Astrocyte of the cerebellum (primary cell): Measurements from ENCODE around the gene EHD3.

ENCODE experiments used
- DNase-seq: peaks from one replicate; pipeline ENCODE4 v3.0.0-alpha.2; 2011; ENCODE audit warnings: low read depth
- H3K4me3 ChIP-seq: 2 replicates; pipeline ENCODE4 v1.5.1; 2011; ENCODE audit warnings: mild to moderate bottlenecking, low read depth, low read length, moderate library complexity
- in situ Hi-C: cut with HindIII; loops from 2 replicates; pipeline ENCODE4 v1.10.0; 2017; ENCODE audit warnings: low sequenced_read_pairs
- TF ChIP-seq, protein P1 (sequence below): IDR thresholded peaks from 2 replicates; pipeline ENCODE4 v1.5.1; 2012; ENCODE audit warnings: low read length, low read depth, moderate library complexity, mild to moderate bottlenecking; ENCODE audit errors: missing control alignments

Gene EHD3

DNA sequence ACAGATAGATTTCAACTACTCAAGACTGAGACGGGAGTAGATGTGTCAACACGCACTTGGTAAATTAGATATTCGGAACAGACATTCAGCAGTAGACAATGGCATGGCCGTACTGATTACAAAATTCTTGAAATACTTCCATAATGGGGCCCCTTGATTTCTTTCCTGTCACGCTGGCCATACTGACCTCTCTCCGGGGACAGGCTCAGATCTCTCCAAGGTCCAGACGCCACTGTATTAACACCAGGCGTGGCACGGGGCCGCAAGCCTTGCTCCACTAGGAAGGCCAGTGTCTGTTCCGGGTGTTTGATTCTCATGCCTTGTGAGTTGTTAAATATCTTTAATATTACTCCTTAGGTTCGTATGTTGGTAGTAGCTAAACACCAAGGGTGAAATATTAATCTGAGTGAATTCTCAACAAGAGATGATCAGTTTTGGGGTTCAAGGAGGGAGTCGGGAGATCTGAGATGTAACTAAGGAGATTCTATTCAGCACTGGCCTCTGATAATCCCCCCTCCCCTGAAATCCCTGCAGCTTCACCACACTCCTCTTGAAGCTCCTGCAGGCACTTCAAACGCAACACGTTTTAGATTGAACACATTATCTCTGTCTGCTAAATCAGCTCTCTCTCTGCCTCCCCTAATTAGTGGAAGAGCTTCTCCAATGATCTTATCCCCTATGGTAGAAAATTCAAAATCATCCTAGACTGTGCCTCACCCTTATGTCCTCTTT, 2.2 kb upstream of the EHD3 start:
- no peak for DNase-seq
- in situ Hi-C loops: loop anchor here (5.0 kb wide), 1 partner anchor 89 kb away; no protein-coding TSS in a partner anchor
- TF ChIP-seq, protein P1, sequence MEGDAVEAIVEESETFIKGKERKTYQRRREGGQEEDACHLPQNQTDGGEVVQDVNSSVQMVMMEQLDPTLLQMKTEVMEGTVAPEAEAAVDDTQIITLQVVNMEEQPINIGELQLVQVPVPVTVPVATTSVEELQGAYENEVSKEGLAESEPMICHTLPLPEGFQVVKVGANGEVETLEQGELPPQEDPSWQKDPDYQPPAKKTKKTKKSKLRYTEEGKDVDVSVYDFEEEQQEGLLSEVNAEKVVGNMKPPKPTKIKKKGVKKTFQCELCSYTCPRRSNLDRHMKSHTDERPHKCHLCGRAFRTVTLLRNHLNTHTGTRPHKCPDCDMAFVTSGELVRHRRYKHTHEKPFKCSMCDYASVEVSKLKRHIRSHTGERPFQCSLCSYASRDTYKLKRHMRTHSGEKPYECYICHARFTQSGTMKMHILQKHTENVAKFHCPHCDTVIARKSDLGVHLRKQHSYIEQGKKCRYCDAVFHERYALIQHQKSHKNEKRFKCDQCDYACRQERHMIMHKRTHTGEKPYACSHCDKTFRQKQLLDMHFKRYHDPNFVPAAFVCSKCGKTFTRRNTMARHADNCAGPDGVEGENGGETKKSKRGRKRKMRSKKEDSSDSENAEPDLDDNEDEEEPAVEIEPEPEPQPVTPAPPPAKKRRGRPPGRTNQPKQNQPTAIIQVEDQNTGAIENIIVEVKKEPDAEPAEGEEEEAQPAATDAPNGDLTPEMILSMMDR: no peak
- no peak overlapping the region for H3K4me3 ChIP-seq

DNA sequence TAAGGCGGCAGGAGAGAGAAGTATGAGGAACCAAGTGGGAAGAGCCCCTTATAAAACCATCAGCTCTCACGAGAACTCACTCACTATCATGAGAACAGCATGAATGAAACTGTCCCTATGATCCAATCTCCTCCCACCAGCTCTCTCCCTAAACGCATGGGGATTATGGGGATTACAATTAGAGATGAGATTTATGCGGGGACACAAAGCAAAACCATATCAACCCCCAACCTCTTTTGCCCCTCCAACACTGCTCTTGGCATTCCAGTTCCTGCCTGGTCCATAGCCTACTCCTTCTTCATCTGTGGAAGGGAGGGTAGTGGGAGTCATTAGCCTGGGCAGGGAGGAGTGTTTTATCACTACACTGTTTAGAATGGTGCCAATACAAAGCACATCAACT, 1.4 kb upstream of the EHD3 start:
- H3K4me3 ChIP-seq: no peak overlapping the region
- no peak for DNase-seq
- in situ Hi-C loops: loop anchor here (5.0 kb wide), 1 partner anchor 90 kb away; no protein-coding TSS in a partner anchor
- TF ChIP-seq, protein P1: no peak

DNA sequence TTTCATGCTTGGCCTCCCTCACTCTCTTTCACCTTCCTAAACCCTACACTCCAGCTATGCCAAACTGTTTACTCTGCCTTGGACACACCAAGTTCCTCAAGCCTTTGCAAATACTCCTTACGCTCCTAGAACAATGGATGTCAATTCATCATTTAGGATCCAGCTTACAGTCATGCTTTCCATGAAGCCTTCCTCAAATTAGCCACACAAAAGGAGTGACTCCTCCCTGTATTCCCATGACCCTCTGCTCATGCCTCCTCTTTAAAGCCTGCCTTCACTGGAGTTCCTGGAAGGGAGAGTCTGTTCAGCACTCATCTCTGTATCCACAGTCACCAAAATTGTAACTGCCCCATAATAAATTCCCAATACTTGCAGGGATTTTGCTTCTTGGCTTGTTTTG, 721 bp upstream of the EHD3 start:
- DNase-seq: no peak
- no peak overlapping the region for H3K4me3 ChIP-seq
- TF ChIP-seq, protein P1: no peak
- in situ Hi-C loops: loop anchor here (5.0 kb wide), 1 partner anchor 91 kb away; no protein-coding TSS in a partner anchor

DNA sequence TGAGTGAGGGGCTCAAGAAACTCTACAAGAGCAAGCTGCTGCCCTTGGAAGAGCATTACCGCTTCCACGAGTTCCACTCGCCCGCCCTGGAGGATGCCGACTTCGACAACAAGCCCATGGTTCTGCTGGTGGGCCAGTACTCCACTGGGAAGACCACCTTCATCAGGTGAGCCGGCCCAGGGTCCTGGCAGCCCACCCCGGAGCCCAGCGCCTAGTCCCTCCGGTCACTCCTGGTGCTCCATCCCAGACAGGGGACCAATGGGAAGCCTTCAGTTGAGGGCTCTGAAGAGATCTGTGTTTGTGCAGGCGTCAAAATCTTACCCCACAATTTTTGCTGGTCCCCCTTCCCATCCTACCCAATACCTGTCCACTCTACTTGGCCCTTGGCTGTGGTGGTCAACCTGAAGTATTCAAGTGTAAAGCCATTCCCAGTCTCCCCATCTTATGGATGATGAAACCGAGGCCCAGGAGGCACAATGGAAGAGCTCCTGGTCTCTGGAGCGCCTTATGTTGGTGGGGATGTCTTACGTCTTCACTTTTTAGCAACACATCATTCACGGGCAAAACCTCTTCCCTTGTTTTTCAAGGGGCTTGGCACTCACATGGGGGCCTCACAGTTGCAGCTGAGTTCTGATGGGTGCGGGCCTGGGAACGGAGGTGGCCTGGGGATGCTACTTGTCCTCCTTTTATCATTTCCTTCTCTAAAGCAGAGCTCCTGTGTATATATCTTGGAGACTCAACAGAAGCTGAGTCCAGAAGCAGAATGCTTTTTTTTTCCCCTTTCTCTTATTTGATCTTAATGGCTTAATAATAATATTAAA, 941 bp downstream of the EHD3 start:
- TF ChIP-seq, protein P1: no peak
- in situ Hi-C loops: loop anchor here (5.0 kb wide), 1 partner anchor 93 kb away; no protein-coding TSS in a partner anchor
- DNase-seq: no peak
- H3K4me3 ChIP-seq: peak overlapping the region; percentile 59

DNA sequence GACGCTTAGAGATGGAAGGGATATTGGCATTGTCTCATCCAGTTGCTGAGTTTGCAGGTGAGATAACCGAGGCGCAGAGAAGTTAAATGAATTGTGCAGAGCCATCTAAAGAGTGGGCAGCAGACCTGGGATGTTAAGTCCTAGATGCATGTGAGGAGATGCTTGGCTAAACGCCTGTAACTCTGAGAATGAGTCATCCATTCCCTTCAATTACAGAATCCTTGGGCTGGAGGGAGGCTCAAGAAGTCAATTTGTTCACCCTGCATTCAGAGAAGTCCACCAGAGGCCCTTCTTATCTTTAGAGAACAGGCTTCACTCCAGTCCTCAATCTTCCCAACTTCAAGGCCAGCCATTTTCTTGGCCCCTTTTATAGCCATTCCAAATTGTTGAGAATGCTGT, 1.6 kb downstream of the EHD3 start:
- TF ChIP-seq, protein P1: no peak
- no peak overlapping the region for H3K4me3 ChIP-seq
- in situ Hi-C loops: no loop called here
- peak; percentile 86 for DNase-seq

DNA sequence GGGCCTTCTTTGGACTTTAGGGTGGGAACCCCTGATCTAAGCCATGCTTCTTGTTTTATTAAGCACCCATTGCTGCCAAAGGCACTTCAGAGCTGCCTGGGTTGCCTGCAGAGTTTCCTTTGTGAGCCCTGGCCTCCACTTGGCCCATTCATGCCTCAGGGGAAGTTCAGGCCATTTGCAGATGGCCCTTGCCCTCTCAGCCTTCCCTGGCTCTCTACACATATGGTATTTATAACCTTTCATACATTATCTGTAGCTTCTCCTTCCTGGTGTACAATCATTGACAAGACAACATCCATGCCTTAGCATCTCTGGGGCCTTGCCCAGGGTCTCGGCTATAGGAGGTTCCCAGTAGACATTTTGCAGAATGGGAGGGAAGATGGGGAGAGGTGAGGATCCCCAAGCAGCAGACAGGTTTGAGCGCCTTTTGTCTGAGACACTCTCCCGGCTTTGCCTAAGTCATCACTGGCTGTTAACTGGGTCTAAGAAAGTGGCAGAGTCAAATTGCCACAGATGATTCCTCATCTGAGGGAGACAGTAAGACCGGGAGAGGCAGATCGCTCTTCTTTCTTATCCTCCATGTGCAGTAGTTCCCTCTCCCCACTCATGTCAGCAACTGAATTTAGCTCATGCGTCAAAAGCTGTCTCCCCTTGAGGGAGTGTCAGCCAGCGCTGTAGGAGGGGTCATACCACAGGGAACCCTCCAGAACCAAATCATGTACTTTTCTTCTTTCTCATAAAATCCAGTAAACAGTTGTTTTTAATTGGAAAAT, 2.7 kb downstream of the EHD3 start:
- in situ Hi-C loops: no loop called here
- TF ChIP-seq, protein P1: no peak
- H3K4me3 ChIP-seq: no peak overlapping the region
- no peak for DNase-seq
